A673 (cell line): ENCODE results near the gene OR2A7.
"Not testable (repeated sequence)": the region's sequence is repeated elsewhere in the genome, so short reads cannot be mapped to it uniquely, and the experiment has no call there.

Experiments
- EZH2 ChIP-seq: fragments of 200-600 bp; sonication (generic); IDR thresholded peaks from 2 replicates; pipeline ENCODE4 v1.6.1; 2017; ENCODE audit warnings: borderline replicate concordance, low read depth, mild to moderate bottlenecking, mixed read lengths, antibody characterized with exemption, low read length; ENCODE audit not compliant: poor library complexity, severe bottlenecking
- TF ChIP-seq, protein P1 (sequence below): fragments of 300-800, 200-600 bp; sonication (generic); conservative IDR thresholded peaks from 2 replicates; pipeline ENCODE4 v1.5.1; 2017; ENCODE audit warnings: low read depth, mild to moderate bottlenecking, antibody characterized with exemption, low read length, moderate library complexity, mixed read lengths

DNA sequence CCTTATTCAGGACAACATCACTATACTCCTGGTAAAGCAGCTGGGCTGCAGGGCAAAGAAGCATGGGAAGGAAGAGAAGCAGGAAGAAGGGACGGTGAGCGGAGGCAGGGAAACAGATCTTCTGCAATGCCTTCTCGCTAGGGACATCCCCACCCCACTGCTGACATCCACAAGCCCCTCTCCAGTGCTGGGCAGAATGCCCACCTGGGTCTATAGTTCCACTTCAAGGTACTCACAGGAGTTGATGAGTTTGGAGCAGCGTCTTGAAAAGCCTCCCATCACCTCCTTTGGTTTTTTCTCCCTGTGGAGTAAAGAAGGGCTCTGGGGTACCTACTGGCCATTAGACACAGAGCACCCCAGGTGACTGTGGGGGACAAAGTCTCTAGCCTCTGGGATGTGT lies 17.9 kb upstream of the OR2A7 start:
- TF ChIP-seq, protein P1, sequence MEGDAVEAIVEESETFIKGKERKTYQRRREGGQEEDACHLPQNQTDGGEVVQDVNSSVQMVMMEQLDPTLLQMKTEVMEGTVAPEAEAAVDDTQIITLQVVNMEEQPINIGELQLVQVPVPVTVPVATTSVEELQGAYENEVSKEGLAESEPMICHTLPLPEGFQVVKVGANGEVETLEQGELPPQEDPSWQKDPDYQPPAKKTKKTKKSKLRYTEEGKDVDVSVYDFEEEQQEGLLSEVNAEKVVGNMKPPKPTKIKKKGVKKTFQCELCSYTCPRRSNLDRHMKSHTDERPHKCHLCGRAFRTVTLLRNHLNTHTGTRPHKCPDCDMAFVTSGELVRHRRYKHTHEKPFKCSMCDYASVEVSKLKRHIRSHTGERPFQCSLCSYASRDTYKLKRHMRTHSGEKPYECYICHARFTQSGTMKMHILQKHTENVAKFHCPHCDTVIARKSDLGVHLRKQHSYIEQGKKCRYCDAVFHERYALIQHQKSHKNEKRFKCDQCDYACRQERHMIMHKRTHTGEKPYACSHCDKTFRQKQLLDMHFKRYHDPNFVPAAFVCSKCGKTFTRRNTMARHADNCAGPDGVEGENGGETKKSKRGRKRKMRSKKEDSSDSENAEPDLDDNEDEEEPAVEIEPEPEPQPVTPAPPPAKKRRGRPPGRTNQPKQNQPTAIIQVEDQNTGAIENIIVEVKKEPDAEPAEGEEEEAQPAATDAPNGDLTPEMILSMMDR: not testable (repeated sequence)
- not testable (repeated sequence) for TF ChIP-seq EZH2
